AG04450 (cell line): ENCODE measurements around the gene THRB. TPM values are rescaled to one million over a fixed set of nuclear protein-coding genes. Genes with fewer than 3 reads are reported as not detected.

Experiments used
- CTCF ChIA-PET: fragments of 300-600, 350-600 bp; formaldehyde crosslinking; extraction: SDS; loops from one replicate; lab custom pipeline; 2022; ENCODE audit warnings: antibody characterized with exemption, inconsistent platforms; lab: Charles Lee
- POLR2A ChIA-PET: fragments of 350-600 bp; formaldehyde crosslinking; extraction: SDS; loops from one replicate; lab custom pipeline; 2021; ENCODE audit warnings: antibody characterized with exemption, inconsistent platforms; lab: Yijun Ruan, JAX
- DNase-seq: peaks from one replicate; pipeline ENCODE4 v3.0.0-alpha.2; 2011; ENCODE audit warnings: low read depth, low spot score
- H3K27ac ChIP-seq: one replicate; pipeline ENCODE4 v1.5.1; 2012; ENCODE audit warnings: low read depth, low read length, control low read depth
- H3K27me3 ChIP-seq: one replicate; pipeline ENCODE4 v1.6.0; 2012; ENCODE audit warnings: low read length; ENCODE audit not compliant: control insufficient read depth, insufficient read depth
- H3K4me3 ChIP-seq: 2 replicates; pipeline ENCODE4 v1.5.1; 2011; ENCODE audit warnings: mild to moderate bottlenecking, low read depth, low read length, control low read depth
- H3K9me3 ChIP-seq: 2 replicates; pipeline ENCODE4 v1.5.1; 2012; ENCODE audit warnings: low read length; ENCODE audit not compliant: control insufficient read depth, insufficient read depth
- CTCF ChIP-seq: IDR thresholded peaks from 2 replicates; pipeline ENCODE4 v1.5.1; 2011; ENCODE audit warnings: low read depth, low read length, control low read depth, inconsistent platforms
- polyA plus RNA-seq: library from polyadenylated mRNA; depleted of rRNA; stranded (reverse); fragments of >200 nt; gene quantifications from 2 replicates; pipeline ENCODE4 v1.2.3, GENCODE V29; 2011

The THRB gene
- polyA plus RNA-seq, 1 experiment = 0.02 TPM

DNA sequence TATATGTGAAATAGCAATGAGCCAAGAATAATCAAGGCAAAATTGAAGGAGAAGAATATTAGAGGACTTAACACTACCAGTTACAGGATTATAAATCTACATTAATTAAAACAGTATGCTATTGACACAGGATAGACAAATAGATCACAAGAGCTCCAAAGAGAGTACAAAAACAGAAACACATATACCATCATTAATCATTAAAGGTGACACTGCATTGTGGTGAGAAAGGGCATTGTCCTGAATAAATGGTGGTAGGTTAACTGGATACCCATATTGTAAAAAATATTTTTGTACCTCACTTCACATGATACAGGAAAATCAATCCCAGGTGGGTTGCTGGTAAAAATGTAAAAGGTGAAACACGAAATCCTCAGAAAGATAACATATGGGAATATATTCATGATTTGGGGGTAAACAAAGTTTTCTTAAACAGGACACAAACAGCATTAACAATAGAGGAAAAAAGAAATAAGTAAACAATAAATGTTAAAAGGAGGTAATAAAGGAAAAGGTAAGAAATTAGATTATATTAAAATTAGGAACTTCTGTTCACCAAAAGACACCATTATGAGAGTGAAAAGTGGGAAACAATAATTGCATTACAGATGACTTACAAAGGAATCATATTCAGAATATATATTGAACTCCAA is 145.2 kb downstream of the THRB start:
- ChIA-PET POLR2A (no interaction called here), CTCF (no interaction called here)

DNA sequence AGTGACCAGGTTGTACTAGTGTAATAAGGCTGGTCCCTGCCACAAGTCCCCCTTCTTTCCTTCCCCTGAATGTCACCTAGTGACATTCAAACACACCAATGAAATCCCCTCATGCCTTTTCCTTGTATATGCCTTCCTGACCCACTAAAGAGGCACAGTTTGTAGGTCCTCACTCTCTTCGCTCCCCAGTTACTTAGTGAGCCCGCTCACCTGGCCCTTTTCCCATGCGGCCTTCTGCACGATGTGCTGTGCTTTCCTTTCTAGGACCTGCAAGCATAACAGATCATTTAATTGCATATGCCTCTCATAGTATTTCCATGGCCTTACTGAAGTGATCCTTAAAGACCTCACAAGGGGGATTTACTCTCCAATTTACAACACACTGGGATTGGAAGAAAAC is 146.3 kb downstream of the THRB start:
- DNase-seq = no peak
- Histone ChIP-seq H3K4me3 (no peak overlapping the region), H3K27me3 (no peaks in the 10 kb centered on the region), H3K27ac (no peak overlapping the region), H3K9me3 (no peaks in the 10 kb centered on the region)
- CTCF ChIA-PET = no interaction called here
- POLR2A ChIA-PET = no interaction called here
- no peak for TF ChIP-seq CTCF

More for the DNA sequence above, 145.2 kb downstream of the THRB start:
- no peak for DNase-seq
- Histone ChIP-seq H3K27ac (no peak overlapping the region), H3K4me3 (no peak overlapping the region), H3K9me3 (no peaks in the 10 kb centered on the region), H3K27me3 (no peaks in the 10 kb centered on the region)
- TF ChIP-seq CTCF = no peak

- Histone ChIP-seq H3K4me3 (no peak overlapping the region), H3K27ac (no peak overlapping the region), H3K27me3 (no peaks in the 10 kb centered on the region), H3K9me3 (no peaks in the 10 kb centered on the region)
- TF ChIP-seq CTCF = no peak
- DNase-seq = no peak
- CTCF ChIA-PET = no interaction called here
- POLR2A ChIA-PET = no interaction called here
Observed at GRCh38 chr3:24344784-24345439, 149.7 kb downstream of the THRB start.

DNA sequence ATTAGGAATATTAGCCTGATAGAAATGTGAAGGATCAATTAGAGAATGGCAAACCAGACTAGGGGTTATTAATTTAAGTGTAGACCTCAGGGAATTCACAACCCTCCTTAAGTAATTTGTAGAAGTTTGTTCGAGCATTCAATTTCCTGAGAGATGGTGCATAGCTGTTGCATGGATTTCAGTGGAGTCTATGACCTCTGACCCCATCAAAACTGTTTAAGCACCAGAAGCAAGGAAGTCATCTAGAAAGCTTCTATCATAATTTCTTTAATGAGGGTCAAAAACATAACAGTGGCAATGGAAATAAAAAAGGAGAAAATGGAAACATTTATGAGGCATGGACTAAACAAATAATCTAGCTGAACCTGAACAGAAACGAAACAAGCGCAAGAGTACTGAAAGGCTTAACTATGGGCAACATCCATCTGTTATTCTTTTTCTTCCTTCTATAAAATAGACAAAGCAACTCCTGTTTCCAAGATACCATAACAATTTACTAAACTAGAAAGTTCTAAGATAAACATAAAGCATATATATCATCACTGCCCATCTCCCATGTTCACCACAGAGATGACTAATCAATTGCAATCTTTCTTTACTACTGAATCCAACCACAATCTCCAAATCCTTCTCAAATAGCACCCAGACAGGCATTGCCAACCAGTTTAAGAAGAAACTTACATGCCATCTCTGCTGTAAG is 151.4 kb downstream of the THRB start:
- CTCF ChIA-PET = no interaction called here
- no peaks in the 10 kb centered on the region for H3K9me3 ChIP-seq
- no peaks in the 10 kb centered on the region for H3K27me3 ChIP-seq
- TF ChIP-seq CTCF = no peak
- no peak overlapping the region for H3K4me3 ChIP-seq
- DNase-seq = no peak
- POLR2A ChIA-PET = no interaction called here
- no peak overlapping the region for H3K27ac ChIP-seq

DNA sequence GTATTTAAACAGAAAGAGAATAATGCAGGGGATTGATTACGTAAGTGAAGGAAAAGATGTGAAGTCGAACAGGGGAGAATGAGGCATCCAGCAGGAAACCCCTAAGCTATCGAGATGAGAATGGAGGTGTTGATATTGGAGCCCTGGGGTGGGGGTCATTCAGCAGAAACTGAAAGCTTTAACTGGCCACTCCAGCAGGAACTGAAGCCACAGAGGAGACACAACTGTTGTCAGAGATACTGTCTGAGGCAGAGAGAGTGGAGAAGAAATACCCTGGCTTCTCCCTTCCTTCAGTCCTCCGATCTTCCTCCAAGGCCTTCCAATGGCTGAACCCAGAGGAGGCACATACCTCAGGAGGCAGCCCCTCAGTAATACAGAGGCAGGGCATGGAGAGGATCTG is 152.4 kb downstream of the THRB start:
- Histone ChIP-seq H3K9me3 (no peaks in the 10 kb centered on the region), H3K27me3 (no peaks in the 10 kb centered on the region), H3K4me3 (no peak overlapping the region), H3K27ac (no peak overlapping the region)
- no peak for TF ChIP-seq CTCF
- no peak for DNase-seq
- ChIA-PET CTCF (no interaction called here), POLR2A (no interaction called here)
